GM04504 (cell line): ENCODE data around the gene MAN1A1.
A peak's percentile ranks its signal among the peaks of the same experiment; 100 is the strongest.
"Not testable (repeated sequence)": the region's sequence is repeated elsewhere in the genome, so short reads cannot be mapped to it uniquely, and the experiment has no call there.

Source experiments
- DNase-seq: peaks from one replicate; pipeline ENCODE4 v3.0.0-alpha.2; 2012; ENCODE audit warnings: low read depth

The MAN1A1 gene

GRCh38 chr6:119303164-119303887 lies 46.2 kb downstream of the MAN1A1 start:
- no peak for DNase-seq

GRCh38 chr6:119301429-119301828 lies 48.1 kb downstream of the MAN1A1 start:
- no peak for DNase-seq

GRCh38 chr6:119299694-119300093 lies 49.9 kb downstream of the MAN1A1 start:
- no peak for DNase-seq

GRCh38 chr6:119297049-119297448 lies 52.5 kb downstream of the MAN1A1 start:
- no peak for DNase-seq

GRCh38 chr6:119296036-119297035 lies 53.2 kb downstream of the MAN1A1 start:
- no peak for DNase-seq

- no peak for DNase-seq
Measured at GRCh38 chr6:119294984-119295383, 54.6 kb downstream of the MAN1A1 start.

- not testable (repeated sequence) for DNase-seq
Measured at GRCh38 chr6:119291060-119291459, 58.5 kb downstream of the MAN1A1 start.

GRCh38 chr6:119290306-119290705 lies 59.3 kb downstream of the MAN1A1 start:
- DNase-seq: no peak

- no peak for DNase-seq
Measured at GRCh38 chr6:119289651-119290050, 59.9 kb downstream of the MAN1A1 start.

GRCh38 chr6:119285908-119286625 lies 63.5 kb downstream of the MAN1A1 start:
- DNase-seq: no peak

GRCh38 chr6:119284861-119285521 lies 64.6 kb downstream of the MAN1A1 start:
- DNase-seq: no peak

- DNase-seq: no peak
Measured at GRCh38 chr6:119283979-119284545, 65.5 kb downstream of the MAN1A1 start.

- DNase-seq: no peak
Measured at GRCh38 chr6:119283214-119283613, 66.3 kb downstream of the MAN1A1 start.

- no peak for DNase-seq
Measured at GRCh38 chr6:119280668-119281067, 68.9 kb downstream of the MAN1A1 start.

GRCh38 chr6:119280080-119280479 lies 69.5 kb downstream of the MAN1A1 start:
- DNase-seq: no peak

- no peak for DNase-seq
Measured at GRCh38 chr6:119278625-119279024, 70.9 kb downstream of the MAN1A1 start.

GRCh38 chr6:119277052-119277451 lies 72.5 kb downstream of the MAN1A1 start:
- no peak for DNase-seq

GRCh38 chr6:119276211-119276610 lies 73.3 kb downstream of the MAN1A1 start:
- DNase-seq: peak; percentile 23

GRCh38 chr6:119274197-119274595 lies 75.4 kb downstream of the MAN1A1 start:
- no peak for DNase-seq

- DNase-seq: peak; percentile 52
Measured at GRCh38 chr6:119273272-119274196, 76.0 kb downstream of the MAN1A1 start.
